ENCODE data around the gene FAS.

FAS gene

GRCh38 chr10:89032141-89032891 is 41.7 kb downstream of the FAS start:
- DNase-seq (ENCODE audit: extremely low read depth in 1 of 2, low read depth in 1 of 2), result no peak

GRCh38 chr10:89035461-89035860 is 44.9 kb downstream of the FAS start:
- DNase-seq (ENCODE audit: extremely low read depth in 1 of 2, low read depth in 1 of 2), result no peak

- DNase-seq (ENCODE audit: extremely low read depth in 1 of 2, low read depth in 1 of 2), result no peak
Observed at GRCh38 chr10:89037096-89037495, 46.5 kb downstream of the FAS start.

GRCh38 chr10:89042562-89042961 is 52.0 kb downstream of the FAS start:
- no peak for DNase-seq (ENCODE audit: extremely low read depth in 1 of 2, low read depth in 1 of 2)

GRCh38 chr10:89043052-89043451 is 52.5 kb downstream of the FAS start:
- DNase-seq (ENCODE audit: extremely low read depth in 1 of 2, low read depth in 1 of 2), result no peak

- no peak for DNase-seq (ENCODE audit: extremely low read depth in 1 of 2, low read depth in 1 of 2)
Observed at GRCh38 chr10:89047397-89047796, 56.8 kb downstream of the FAS start.

- DNase-seq (ENCODE audit: extremely low read depth in 1 of 2, low read depth in 1 of 2), result no peak
Observed at GRCh38 chr10:89051593-89051992, 61.0 kb downstream of the FAS start.

GRCh38 chr10:89053555-89053954 is 63.0 kb downstream of the FAS start:
- no peak for DNase-seq (ENCODE audit: extremely low read depth in 1 of 2, low read depth in 1 of 2)

GRCh38 chr10:89055159-89055558 is 64.6 kb downstream of the FAS start:
- no peak for DNase-seq (ENCODE audit: extremely low read depth in 1 of 2, low read depth in 1 of 2)

GRCh38 chr10:89062861-89063260 is 72.3 kb downstream of the FAS start:
- DNase-seq (ENCODE audit: extremely low read depth in 1 of 2, low read depth in 1 of 2), result no peak

- no peak for DNase-seq (ENCODE audit: extremely low read depth in 1 of 2, low read depth in 1 of 2)
Observed at GRCh38 chr10:89063465-89063864, 72.9 kb downstream of the FAS start.

- no peak for DNase-seq (ENCODE audit: extremely low read depth in 1 of 2, low read depth in 1 of 2)
Observed at GRCh38 chr10:89064748-89065147, 74.2 kb downstream of the FAS start.

All from activated CD8-positive, alpha-beta memory T cell treated with anti-CD3 and anti-CD28 coated beads for 1 hour (primary cell).